Adipocyte (in vitro differentiated cells): Measurements from ENCODE around the gene ZNF622.
"Not testable (repeated sequence)": the region's sequence is repeated elsewhere in the genome, so short reads cannot be mapped to it uniquely, and the experiment has no call there.

Source experiments
- DNase-seq: peaks from one replicate; pipeline ENCODE4 v3.0.0-alpha.2; 2015; ENCODE audit warnings: low read depth
- H3K27me3 ChIP-seq: replicated peaks from 2 replicates; pipeline ENCODE4 v1.7.0; 2013; ENCODE audit warnings: mild to moderate bottlenecking, low read length, moderate library complexity; ENCODE audit not compliant: control insufficient read depth, insufficient read depth
- H3K36me3 ChIP-seq: 2 replicates; pipeline ENCODE4 v1.7.0; 2013; ENCODE audit warnings: low read length, mild to moderate bottlenecking, moderate library complexity; ENCODE audit not compliant: control insufficient read depth, insufficient read depth, severe bottlenecking
- H3K4me1 ChIP-seq: 2 replicates; pipeline ENCODE4 v1.7.0; 2013; ENCODE audit warnings: mild to moderate bottlenecking, low read length, moderate library complexity; ENCODE audit not compliant: control insufficient read depth, insufficient read depth
- H3K4me3 ChIP-seq: 2 replicates; pipeline ENCODE4 v1.7.0; 2013; ENCODE audit warnings: mild to moderate bottlenecking, low read length, moderate library complexity
- H3K9ac ChIP-seq: 2 replicates; pipeline ENCODE4 v1.7.0; 2013; ENCODE audit warnings: mild to moderate bottlenecking, low read length, moderate library complexity
- H3K9me3 ChIP-seq: 2 replicates; pipeline ENCODE4 v1.7.0; 2013; ENCODE audit warnings: mild to moderate bottlenecking, low read length, moderate library complexity; ENCODE audit not compliant: control insufficient read depth

Gene ZNF622

GRCh38 chr5:16477541-16477940, 11.9 kb upstream of the ZNF622 start:
- no peak overlapping the region for H3K9ac ChIP-seq
- no peak overlapping the region for H3K4me3 ChIP-seq
- H3K9me3 ChIP-seq: no peaks in the 10 kb centered on the region
- no peaks in the 10 kb centered on the region for H3K27me3 ChIP-seq
- no peak for DNase-seq
- H3K4me1 ChIP-seq: peaks cover 7% of the 10 kb centered on the region
- peaks cover 7% of the 10 kb centered on the region for H3K36me3 ChIP-seq

GRCh38 chr5:16476417-16476816, 10.8 kb upstream of the ZNF622 start:
- H3K4me3 ChIP-seq, H3K4me1 ChIP-seq, H3K27me3 ChIP-seq, DNase-seq, H3K36me3 ChIP-seq, H3K9ac ChIP-seq, H3K9me3 ChIP-seq: not testable (repeated sequence)

- peaks cover 24% of the 10 kb centered on the region for H3K4me1 ChIP-seq
- H3K4me3 ChIP-seq: no peak overlapping the region
- H3K27me3 ChIP-seq: no peaks in the 10 kb centered on the region
- no peak for DNase-seq
- H3K36me3 ChIP-seq: peaks cover 6% of the 10 kb centered on the region
- no peaks in the 10 kb centered on the region for H3K9me3 ChIP-seq
- H3K9ac ChIP-seq: no peak overlapping the region
Measured at GRCh38 chr5:16471387-16471786, 5.8 kb upstream of the ZNF622 start.

- peaks cover 39% of the 10 kb centered on the region for H3K4me1 ChIP-seq
- H3K9ac ChIP-seq: peak overlapping the region; percentile 19
- H3K9me3 ChIP-seq: no peaks in the 10 kb centered on the region
- peak overlapping the region; percentile 99 for H3K4me3 ChIP-seq
- H3K36me3 ChIP-seq: peaks cover 9% of the 10 kb centered on the region
- H3K27me3 ChIP-seq: no peaks in the 10 kb centered on the region
- peak; percentile 69 for DNase-seq
Measured at GRCh38 chr5:16467363-16468219, 2.0 kb upstream of the ZNF622 start.

- Histone ChIP-seq H3K9me3 (no peaks in the 10 kb centered on the region), H3K4me3 (peak overlapping the region; percentile 99), H3K36me3 (peaks cover 35% of the 10 kb centered on the region), H3K4me1 (peaks cover 63% of the 10 kb centered on the region), H3K9ac (peak overlapping the region; percentile 96), H3K27me3 (no peaks in the 10 kb centered on the region)
- DNase-seq: peak; percentile 46
Measured at GRCh38 chr5:16464664-16465543, 696 bp downstream of the ZNF622 start.

- Histone ChIP-seq H3K9ac (peak overlapping the region; percentile 96), H3K27me3 (no peaks in the 10 kb centered on the region), H3K36me3 (peaks cover 41% of the 10 kb centered on the region), H3K4me1 (peaks cover 70% of the 10 kb centered on the region), H3K9me3 (no peaks in the 10 kb centered on the region), H3K4me3 (peak overlapping the region; percentile 99)
- no peak for DNase-seq
Measured at GRCh38 chr5:16464231-16464630, 1.4 kb downstream of the ZNF622 start.

GRCh38 chr5:16461782-16462181, 3.8 kb downstream of the ZNF622 start:
- peak overlapping the region; percentile 37 for H3K9ac ChIP-seq
- peak; percentile 88 for DNase-seq
- peaks cover 65% of the 10 kb centered on the region for H3K36me3 ChIP-seq
- peak overlapping the region; percentile 60 for H3K4me3 ChIP-seq
- H3K9me3 ChIP-seq: no peaks in the 10 kb centered on the region
- H3K27me3 ChIP-seq: no peaks in the 10 kb centered on the region
- H3K4me1 ChIP-seq: peaks cover 76% of the 10 kb centered on the region

GRCh38 chr5:16461026-16461425, 4.6 kb downstream of the ZNF622 start:
- H3K9me3 ChIP-seq: no peaks in the 10 kb centered on the region
- DNase-seq: peak; percentile 18
- H3K27me3 ChIP-seq: no peaks in the 10 kb centered on the region
- H3K36me3 ChIP-seq: peaks cover 72% of the 10 kb centered on the region
- H3K9ac ChIP-seq: peak overlapping the region; percentile 37
- peaks cover 80% of the 10 kb centered on the region for H3K4me1 ChIP-seq
- peak overlapping the region; percentile 60 for H3K4me3 ChIP-seq

GRCh38 chr5:16459451-16459850, 6.1 kb downstream of the ZNF622 start:
- Histone ChIP-seq H3K4me3 (no peak overlapping the region), H3K27me3 (no peaks in the 10 kb centered on the region), H3K4me1 (peaks cover 92% of the 10 kb centered on the region), H3K9me3 (no peaks in the 10 kb centered on the region), H3K36me3 (peaks cover 87% of the 10 kb centered on the region), H3K9ac (no peak overlapping the region)
- no peak for DNase-seq

GRCh38 chr5:16457853-16458252, 7.7 kb downstream of the ZNF622 start:
- Histone ChIP-seq H3K4me1 (peaks cover 77% of the 10 kb centered on the region), H3K36me3 (peaks cover 89% of the 10 kb centered on the region)
- DNase-seq: peak; percentile 14

GRCh38 chr5:16457451-16457850, 8.1 kb downstream of the ZNF622 start:
- Histone ChIP-seq H3K4me3 (peak overlapping the region; percentile 24), H3K9ac (peak overlapping the region; percentile 35), H3K36me3 (peaks cover 89% of the 10 kb centered on the region), H3K9me3 (no peaks in the 10 kb centered on the region), H3K27me3 (no peaks in the 10 kb centered on the region), H3K4me1 (peaks cover 72% of the 10 kb centered on the region)
- no peak for DNase-seq

More at GRCh38 chr5:16457853-16458252, 7.7 kb downstream of the ZNF622 start:
- Histone ChIP-seq H3K9ac (peak overlapping the region; percentile 35), H3K9me3 (no peaks in the 10 kb centered on the region), H3K4me3 (no peak overlapping the region), H3K27me3 (no peaks in the 10 kb centered on the region)
